HL-60 (cell line): Measurements from ENCODE around the gene WAC.

Experiments
- DNase-seq, 2 experiments: peaks; one replicate each; pipeline ENCODE4 v3.0.0-alpha.2; 2010 to 2020; ENCODE audit warnings: low read depth in 1 of 2, low spot score in 1 of 2
- H3K27ac ChIP-seq: fragments of 250-450 bp; sonication (Bioruptor Pico); replicated peaks from 2 replicates; pipeline ENCODE4 v1.5.1; 2020; ENCODE audit warnings: mild to moderate bottlenecking, moderate library complexity
- H3K27me3 ChIP-seq: fragments of 250-450 bp; sonication (Bioruptor Pico); 2 replicates; pipeline ENCODE4 v1.5.1; 2021; ENCODE audit warnings: mild to moderate bottlenecking, moderate library complexity; ENCODE audit not compliant: insufficient read depth, poor library complexity, severe bottlenecking
- H3K4me3 ChIP-seq: replicated peaks from 2 replicates; pipeline ENCODE4 v1.5.1; 2011; ENCODE audit warnings: mild to moderate bottlenecking, control low read depth, low read length; ENCODE audit not compliant: insufficient read depth
- CTCF ChIP-seq: IDR thresholded peaks from one replicate; pipeline ENCODE4 v1.5.1; 2011; ENCODE audit warnings: low read length, control low read depth, inconsistent platforms; ENCODE audit not compliant: insufficient read depth
- GABPA ChIP-seq: IDR thresholded peaks from 2 replicates; pipeline ENCODE4 v1.6.1; 2012; ENCODE audit warnings: low read depth
- POLR2AphosphoS5 ChIP-seq: IDR thresholded peaks from 2 replicates; pipeline ENCODE4 v1.6.1; 2012; ENCODE audit warnings: low read depth
- REST ChIP-seq: IDR thresholded peaks from 2 replicates; pipeline ENCODE4 v1.6.1; 2012; ENCODE audit warnings: low read depth; ENCODE audit not compliant: insufficient replicate concordance
- SPI1 ChIP-seq: IDR thresholded peaks from 2 replicates; pipeline ENCODE4 v1.6.1; 2012; ENCODE audit warnings: low read depth, mild to moderate bottlenecking, borderline replicate concordance

Gene WAC

GRCh38 chr10:28561531-28561930 is 28.6 kb downstream of the WAC start:
- Histone ChIP-seq H3K27me3 (no peaks in the 10 kb centered on the region), H3K27ac (no peak overlapping the region), H3K4me3 (no peak overlapping the region)
- no peak for DNase-seq
- TF ChIP-seq SPI1 (no peak), POLR2AphosphoS5 (no peak), REST (no peak), CTCF (no peak), GABPA (no peak)

GRCh38 chr10:28564905-28565304 is 32.0 kb downstream of the WAC start:
- H3K27ac ChIP-seq, result no peak overlapping the region
- H3K4me3 ChIP-seq, result no peak overlapping the region
- TF ChIP-seq SPI1, result no peak
- TF ChIP-seq POLR2AphosphoS5, result no peak
- no peak for TF ChIP-seq REST
- no peak for TF ChIP-seq CTCF
- TF ChIP-seq GABPA, result no peak
- DNase-seq, result no peak
- H3K27me3 ChIP-seq, result no peaks in the 10 kb centered on the region

- DNase-seq, result no peak
- Histone ChIP-seq H3K27ac (no peak overlapping the region), H3K4me3 (no peak overlapping the region), H3K27me3 (no peaks in the 10 kb centered on the region)
- no peak for TF ChIP-seq REST
- TF ChIP-seq CTCF, result no peak
- TF ChIP-seq SPI1, result no peak
- no peak for TF ChIP-seq GABPA
- TF ChIP-seq POLR2AphosphoS5, result no peak
Measured at GRCh38 chr10:28566458-28567015, 33.6 kb downstream of the WAC start.
